Liver (tissue), 3 donors: ENCODE measurements around the gene UTP15.

ENCODE experiments used
- ATF3 ChIP-seq: IDR thresholded peaks from 2 replicates; pipeline ENCODE4 v1.6.1; 2016; ENCODE audit warnings: antibody characterized with exemption
- CTCF ChIP-seq: fragments of 150-350 bp; IDR thresholded peaks from 2 replicates; pipeline ENCODE4 v1.5.1; 2017; ENCODE audit warnings: improper control_type of control experiment, low read depth, low read length; ENCODE audit not compliant: missing input control
- EGR1 ChIP-seq, 2 donors: IDR thresholded peaks; 2 replicates each; pipeline ENCODE4 v1.6.1; 2016 to 2018; ENCODE audit warnings: antibody characterized with exemption in 2 of 2, low read depth in 2 of 2
- FOXA1 ChIP-seq: IDR thresholded peaks from 2 replicates; pipeline ENCODE4 v1.6.1; 2016; ENCODE audit warnings: antibody characterized with exemption
- GABPA ChIP-seq, 2 donors: IDR thresholded peaks in 1 of 2; conservative IDR thresholded peaks in 1 of 2; 2 replicates each; pipeline ENCODE4 v1.6.1; 2016; ENCODE audit warnings: antibody characterized with exemption in 2 of 2, mild to moderate bottlenecking in 1 of 2, moderate library complexity in 1 of 2
- JUND ChIP-seq, 2 donors: IDR thresholded peaks; 2 replicates each; pipeline ENCODE4 v1.6.1; 2016; ENCODE audit warnings: antibody characterized with exemption in 2 of 2
- MAX ChIP-seq: IDR thresholded peaks from 2 replicates; pipeline ENCODE4 v1.6.1; 2016; ENCODE audit warnings: antibody characterized with exemption
- RAD21 ChIP-seq, 2 donors: IDR thresholded peaks; 2 replicates each; pipeline ENCODE4 v1.6.1; 2016; ENCODE audit warnings: antibody characterized with exemption in 2 of 2, mild to moderate bottlenecking in 2 of 2
- REST ChIP-seq: IDR thresholded peaks from 2 replicates; pipeline ENCODE4 v1.6.1; 2016; ENCODE audit warnings: antibody characterized with exemption, mild to moderate bottlenecking
- RXRA ChIP-seq, 2 donors: IDR thresholded peaks; 2 replicates each; pipeline ENCODE4 v1.6.1; 2017 to 2018; ENCODE audit warnings: antibody characterized with exemption in 2 of 2, mild to moderate bottlenecking in 1 of 2
- SP1 ChIP-seq: IDR thresholded peaks from 2 replicates; pipeline ENCODE4 v1.6.1; 2018; ENCODE audit warnings: antibody characterized with exemption, mild to moderate bottlenecking
- TAF1 ChIP-seq: conservative IDR thresholded peaks from 2 replicates; pipeline ENCODE4 v1.6.1; 2016; ENCODE audit warnings: antibody characterized with exemption, mild to moderate bottlenecking
- YY1 ChIP-seq: IDR thresholded peaks from 2 replicates; pipeline ENCODE4 v1.6.1; 2016; ENCODE audit warnings: antibody characterized with exemption, mild to moderate bottlenecking
- ZBTB33 ChIP-seq: IDR thresholded peaks from 2 replicates; pipeline ENCODE4 v1.6.1; 2016; ENCODE audit warnings: antibody characterized with exemption
- donor health status: healthy.
- donor health status: healthy.

GRCh38 chr5:73605223-73606087 is 39.9 kb downstream of the UTP15 start:
- TF ChIP-seq ATF3 (no peak), CTCF (no peak), MAX (no peak), REST (no peak), SP1 (peak; percentile 31), FOXA1 (no peak), TAF1 (no peak), RXRA (IDR thresholded peaks at IDR 0.05) (peak; percentile 11 to 46), YY1 (no peak), EGR1 (IDR thresholded peaks at IDR 0.05; ENCODE audit: low read depth in 2 of 2) (no peak), ZBTB33 (no peak), RAD21 (IDR thresholded peaks at IDR 0.05) (peak in 1 of 2 donors; percentile 22), JUND (IDR thresholded peaks at IDR 0.05) (no peak), GABPA (IDR thresholded peaks at IDR 0.05 in 1 of 2, conservative IDR thresholded peaks at IDR 0.05 in 1 of 2) (no peak)
